ENCODE measurements around the gene DDX24. TPM values are rescaled to one million over a fixed set of nuclear protein-coding genes. Genes with fewer than 3 reads are reported as not detected.
A peak's percentile ranks its signal among the peaks of the same experiment; 100 is the strongest.

Gene DDX24
- total RNA-seq, 1 experiment from 2014 or later = 203 TPM

DNA sequence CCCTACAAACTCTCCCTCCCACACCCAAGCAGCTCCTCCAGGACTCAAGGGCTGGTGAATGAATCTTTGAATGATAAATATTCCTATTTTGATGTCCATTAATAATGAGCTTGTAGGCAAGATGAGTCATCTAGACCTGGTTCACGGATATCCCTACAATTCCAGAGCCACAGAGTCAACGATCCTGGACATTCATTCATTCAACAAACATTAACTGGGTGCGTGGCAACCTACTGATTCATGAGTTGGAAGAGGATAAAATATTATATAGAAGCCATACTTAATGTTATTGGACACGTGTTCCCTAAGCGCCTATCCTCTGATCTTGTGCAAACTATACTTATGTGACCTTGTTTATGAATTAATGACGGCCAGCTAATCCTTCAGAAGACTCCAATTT, 55.3 kb downstream of the DDX24 start:
- Histone ChIP-seq H3K27ac (ENCODE audit: low read depth, low read length, poor library complexity, severe bottlenecking) (no peak overlapping the region), H3K27me3 (replicated peaks; ENCODE audit: insufficient read depth, low read depth, low read length, poor library complexity) (no peaks in the 10 kb centered on the region), H3K36me3 (ENCODE audit: insufficient read depth, low read length, poor library complexity, severe bottlenecking) (no peaks in the 10 kb centered on the region), H3K9me3 (ENCODE audit: low read depth, low read length, poor library complexity, severe bottlenecking) (no peaks in the 10 kb centered on the region), H3K4me3 (ENCODE audit: low read depth, low read length, poor library complexity, severe bottlenecking) (peak overlapping the region; percentile 67), H3K4me1 (ENCODE audit: insufficient read depth, low read length, poor library complexity, severe bottlenecking) (no peaks in the 10 kb centered on the region)
- ChIA-PET POLR2A (ENCODE audit: low non-redundant PET) (interaction anchor here (0.6 to 0.7 kb wide), 2 partner anchors 25 to 42 kb away, joined by 3 read pairs; no protein-coding TSS in a partner anchor), CTCF (interaction anchor here (1.0 kb wide), 1 partner anchor 111 kb away, joined by 3 read pairs; no protein-coding TSS in a partner anchor)
- TF ChIP-seq, protein P1, sequence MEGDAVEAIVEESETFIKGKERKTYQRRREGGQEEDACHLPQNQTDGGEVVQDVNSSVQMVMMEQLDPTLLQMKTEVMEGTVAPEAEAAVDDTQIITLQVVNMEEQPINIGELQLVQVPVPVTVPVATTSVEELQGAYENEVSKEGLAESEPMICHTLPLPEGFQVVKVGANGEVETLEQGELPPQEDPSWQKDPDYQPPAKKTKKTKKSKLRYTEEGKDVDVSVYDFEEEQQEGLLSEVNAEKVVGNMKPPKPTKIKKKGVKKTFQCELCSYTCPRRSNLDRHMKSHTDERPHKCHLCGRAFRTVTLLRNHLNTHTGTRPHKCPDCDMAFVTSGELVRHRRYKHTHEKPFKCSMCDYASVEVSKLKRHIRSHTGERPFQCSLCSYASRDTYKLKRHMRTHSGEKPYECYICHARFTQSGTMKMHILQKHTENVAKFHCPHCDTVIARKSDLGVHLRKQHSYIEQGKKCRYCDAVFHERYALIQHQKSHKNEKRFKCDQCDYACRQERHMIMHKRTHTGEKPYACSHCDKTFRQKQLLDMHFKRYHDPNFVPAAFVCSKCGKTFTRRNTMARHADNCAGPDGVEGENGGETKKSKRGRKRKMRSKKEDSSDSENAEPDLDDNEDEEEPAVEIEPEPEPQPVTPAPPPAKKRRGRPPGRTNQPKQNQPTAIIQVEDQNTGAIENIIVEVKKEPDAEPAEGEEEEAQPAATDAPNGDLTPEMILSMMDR (conservative IDR thresholded peaks at IDR 0.05; ENCODE audit: low read depth, low read length) = no peak
- no peak for TF ChIP-seq EZH2 (IDR thresholded peaks at IDR 0.05; ENCODE audit: borderline replicate concordance, low read depth, low read length, poor library complexity, severe bottlenecking)
- no TSS peak for BruUV-seq (replicated peaks)
- intact Hi-C loops (cut with micrococcal nuclease; ENCODE audit: unreplicated experiment) = no loop called here
- no peak for DNase-seq (ENCODE audit: low spot score)

DNA sequence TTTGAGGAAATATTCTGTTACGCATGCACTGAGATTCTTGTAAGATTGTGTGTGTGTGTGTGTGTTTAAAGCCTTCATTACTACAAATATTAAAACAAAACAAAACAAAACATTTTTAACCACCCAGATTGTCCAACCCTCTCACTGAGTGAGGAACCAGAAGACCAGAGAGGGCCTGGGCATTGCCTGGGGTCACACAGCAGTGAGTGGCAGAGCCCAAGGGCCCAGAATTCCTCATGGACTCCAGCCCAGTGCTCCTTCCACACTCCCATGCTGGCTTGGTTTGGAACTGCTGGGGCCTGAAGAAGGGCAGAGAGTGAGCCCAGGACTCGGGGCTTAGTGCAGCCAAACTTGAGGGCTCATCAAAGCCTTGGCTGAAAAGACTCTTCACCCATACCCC, 56.5 kb downstream of the DDX24 start:
- intact Hi-C loops (cut with micrococcal nuclease; ENCODE audit: unreplicated experiment) = no loop called here
- BruUV-seq (replicated peaks) = no TSS peak
- TF ChIP-seq, protein P1 (conservative IDR thresholded peaks at IDR 0.05; ENCODE audit: low read depth, low read length) = no peak
- no peak for TF ChIP-seq EZH2 (IDR thresholded peaks at IDR 0.05; ENCODE audit: borderline replicate concordance, low read depth, low read length, poor library complexity, severe bottlenecking)
- H3K4me3 ChIP-seq (ENCODE audit: low read depth, low read length, poor library complexity, severe bottlenecking) = no peak overlapping the region
- H3K4me1 ChIP-seq (ENCODE audit: insufficient read depth, low read length, poor library complexity, severe bottlenecking) = no peaks in the 10 kb centered on the region
- no peaks in the 10 kb centered on the region for H3K27me3 ChIP-seq (replicated peaks; ENCODE audit: insufficient read depth, low read depth, low read length, poor library complexity)
- no peak for DNase-seq (ENCODE audit: low spot score)
- no peaks in the 10 kb centered on the region for H3K9me3 ChIP-seq (ENCODE audit: low read depth, low read length, poor library complexity, severe bottlenecking)
- H3K36me3 ChIP-seq (ENCODE audit: insufficient read depth, low read length, poor library complexity, severe bottlenecking) = no peaks in the 10 kb centered on the region
- no peak overlapping the region for H3K27ac ChIP-seq (ENCODE audit: low read depth, low read length, poor library complexity, severe bottlenecking)
- ChIA-PET POLR2A (ENCODE audit: low non-redundant PET) (no interaction called here), CTCF (no interaction called here)

DNA sequence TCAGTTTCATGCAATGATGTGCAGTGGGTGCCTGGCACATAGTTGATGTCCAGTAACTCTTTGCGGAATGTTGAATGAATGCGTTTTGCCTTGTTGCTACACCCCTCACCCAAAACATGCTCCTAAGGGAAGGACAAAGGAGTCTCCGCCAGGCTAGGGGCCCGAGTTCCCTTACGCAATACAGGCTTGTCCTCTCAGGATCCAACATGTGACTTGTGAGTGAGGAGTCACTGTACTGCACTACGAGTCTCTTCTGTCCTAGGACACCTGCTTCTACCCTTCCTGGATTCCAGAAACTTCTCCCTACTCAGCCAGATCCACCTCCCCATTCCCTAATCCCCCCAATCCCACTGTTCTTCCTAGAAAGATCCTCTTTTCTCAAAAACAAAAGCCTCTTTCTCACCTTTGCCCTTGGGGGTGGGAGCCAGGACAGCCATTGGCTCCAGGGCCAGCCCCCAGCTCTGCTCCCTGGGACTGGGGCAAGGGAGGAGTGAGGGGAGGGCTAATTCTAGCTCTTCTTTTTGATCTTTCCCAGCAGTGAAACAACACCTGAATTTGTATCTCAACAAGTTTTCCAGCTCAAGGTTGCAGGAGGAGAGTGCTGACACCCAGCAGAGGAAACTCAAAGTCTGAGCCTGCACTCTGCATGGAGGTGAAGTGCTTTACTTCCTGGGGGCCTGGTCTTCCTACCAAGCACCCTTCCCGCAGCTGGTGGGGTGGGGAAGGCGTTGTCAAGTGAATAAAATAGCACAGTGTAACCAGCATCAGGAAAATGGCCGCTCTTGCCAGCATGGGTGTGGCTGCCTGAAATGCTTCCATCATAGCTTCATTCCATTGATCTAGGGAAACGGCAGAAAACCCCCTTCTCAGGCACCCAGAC, 58.2 kb downstream of the DDX24 start:
- Histone ChIP-seq H3K9me3 (ENCODE audit: low read depth, low read length, poor library complexity, severe bottlenecking) (no peaks in the 10 kb centered on the region), H3K4me3 (ENCODE audit: low read depth, low read length, poor library complexity, severe bottlenecking) (no peak overlapping the region), H3K36me3 (ENCODE audit: insufficient read depth, low read length, poor library complexity, severe bottlenecking) (no peaks in the 10 kb centered on the region), H3K4me1 (ENCODE audit: insufficient read depth, low read length, poor library complexity, severe bottlenecking) (no peaks in the 10 kb centered on the region), H3K27me3 (replicated peaks; ENCODE audit: insufficient read depth, low read depth, low read length, poor library complexity) (no peaks in the 10 kb centered on the region), H3K27ac (ENCODE audit: low read depth, low read length, poor library complexity, severe bottlenecking) (no peak overlapping the region)
- BruUV-seq (replicated peaks) = no TSS peak
- intact Hi-C loops (cut with micrococcal nuclease; ENCODE audit: unreplicated experiment) = no loop called here
- ChIA-PET CTCF (no interaction called here), POLR2A (ENCODE audit: low non-redundant PET) (no interaction called here)
- no peak for DNase-seq (ENCODE audit: low spot score)
- TF ChIP-seq EZH2 (IDR thresholded peaks at IDR 0.05; ENCODE audit: borderline replicate concordance, low read depth, low read length, poor library complexity, severe bottlenecking) = no peak
- TF ChIP-seq, protein P1 (conservative IDR thresholded peaks at IDR 0.05; ENCODE audit: low read depth, low read length) = no peak

Data from A673 (cell line).